ENCODE measurements around the gene LRP10.
"Not testable (repeated sequence)": the region's sequence is repeated elsewhere in the genome, so short reads cannot be mapped to it uniquely, and the experiment has no call there.

The LRP10 gene

DNA sequence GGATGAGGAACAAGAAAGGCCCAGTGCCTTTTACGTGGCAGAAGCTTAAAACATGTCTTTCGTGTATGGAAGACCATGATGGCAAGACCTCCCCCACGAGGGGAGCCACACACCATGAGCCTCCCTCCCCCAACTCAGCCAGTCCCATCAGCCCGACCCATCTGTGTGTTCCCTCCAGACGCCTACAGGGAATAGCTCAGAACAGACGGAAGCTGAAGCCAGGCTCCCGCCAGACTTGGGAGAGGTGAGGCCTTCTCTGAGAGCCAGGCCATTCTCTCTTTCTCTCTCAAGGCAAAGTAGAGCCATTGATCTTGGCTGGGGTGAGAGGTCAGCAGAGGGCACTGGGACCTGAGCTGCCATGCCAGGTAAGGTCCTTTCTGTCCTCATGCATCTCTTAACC, 20.9 kb downstream of the LRP10 start:
- DNase-seq: no peak

DNA sequence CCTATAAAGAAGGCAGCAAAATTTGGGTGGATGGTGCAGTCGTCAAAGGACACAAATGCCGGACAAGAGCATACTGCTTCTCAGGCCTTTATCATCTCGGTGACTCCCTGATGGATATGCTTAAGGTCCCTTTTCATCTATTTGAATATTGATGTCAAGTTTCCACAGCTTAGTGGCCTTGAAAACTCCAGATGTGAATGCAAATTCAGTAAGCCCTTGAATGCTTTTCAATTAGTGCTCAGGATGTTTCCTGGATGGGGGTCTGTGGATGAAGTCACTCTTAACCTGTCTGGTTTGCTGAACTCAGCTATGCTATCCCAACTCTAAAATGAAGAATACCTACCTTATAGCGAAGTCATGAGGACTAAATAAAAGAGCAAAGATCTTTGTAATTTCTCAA, 22.2 kb downstream of the LRP10 start:
- DNase-seq: no peak

DNA sequence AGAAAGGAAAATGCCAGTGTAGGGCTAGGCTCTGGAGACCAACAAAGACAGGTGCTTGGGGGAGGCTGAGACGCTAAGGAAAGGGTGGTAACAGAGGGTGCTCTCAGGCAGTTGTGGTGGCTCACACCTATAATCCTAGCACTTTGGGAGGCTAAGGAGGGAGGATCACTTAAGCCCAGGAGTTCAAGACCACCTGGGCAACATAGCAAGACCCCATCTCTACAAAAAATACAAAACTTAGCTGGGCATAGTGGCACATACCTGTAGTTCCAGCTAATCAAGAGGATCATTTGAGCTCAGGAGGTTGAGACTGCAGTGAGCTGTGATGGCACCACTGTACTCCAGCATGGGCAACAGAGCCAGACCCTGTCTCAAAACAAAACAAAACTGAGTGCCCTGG, 23.9 kb downstream of the LRP10 start:
- DNase-seq: no peak

DNA sequence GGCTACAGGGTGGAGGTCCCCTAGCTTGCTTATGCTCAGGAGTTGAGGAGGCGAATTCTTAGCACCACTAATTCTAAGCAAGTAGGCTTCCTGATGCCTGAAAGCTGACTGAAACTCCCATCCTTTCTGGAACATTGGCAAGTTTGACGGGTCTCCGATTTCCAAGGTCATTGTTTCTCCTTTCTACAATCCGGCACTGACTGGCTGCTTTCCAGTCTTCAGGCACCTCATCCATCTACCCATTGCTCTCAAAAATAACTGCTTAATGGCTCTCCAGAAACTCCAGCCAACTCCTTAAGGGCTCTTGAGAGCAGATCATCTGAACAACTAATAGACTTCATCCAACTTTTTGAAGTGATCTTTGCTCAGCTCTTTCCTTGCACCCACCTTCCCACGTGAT, 24.8 kb downstream of the LRP10 start:
- DNase-seq: no peak

DNA sequence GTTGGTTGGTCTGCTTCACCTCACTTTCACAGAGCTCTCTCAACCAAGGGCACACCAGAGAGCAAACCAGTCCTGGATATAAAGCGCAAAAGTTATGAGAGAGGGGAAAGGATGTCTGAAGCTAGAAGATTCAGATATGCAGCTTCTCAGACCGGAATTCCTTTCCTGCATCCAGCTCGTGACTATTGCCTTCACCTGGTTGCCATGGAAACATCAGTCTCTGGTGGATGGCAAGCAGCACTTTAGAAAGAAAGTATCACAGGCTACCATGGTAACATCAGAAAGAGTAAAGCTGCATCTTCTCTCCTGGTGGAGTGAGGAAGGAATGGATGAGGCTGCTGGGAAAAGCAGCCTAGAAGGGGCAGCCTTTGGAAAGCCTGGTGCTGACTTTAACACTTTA, 25.2 kb downstream of the LRP10 start:
- no peak for DNase-seq

DNA sequence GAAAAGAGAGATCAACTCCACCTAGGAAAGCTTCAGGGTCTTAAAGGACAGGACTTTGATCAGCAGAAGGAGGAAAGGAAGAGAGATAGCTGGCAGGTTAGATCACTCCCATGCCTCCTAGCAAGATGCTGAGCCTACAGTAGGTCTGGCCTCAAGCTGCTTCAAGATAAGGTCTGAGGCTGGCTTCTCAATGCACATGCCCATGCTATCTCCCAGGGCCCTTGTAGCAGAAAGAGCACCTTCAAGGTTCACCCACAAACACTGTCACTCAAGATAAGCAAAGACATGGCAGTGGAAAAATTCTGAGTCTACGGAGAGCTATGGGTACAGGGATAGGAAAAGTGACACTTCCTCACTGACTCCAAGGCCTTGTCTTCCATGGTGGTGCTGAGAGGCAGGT, 25.8 kb downstream of the LRP10 start:
- DNase-seq: no peak

DNA sequence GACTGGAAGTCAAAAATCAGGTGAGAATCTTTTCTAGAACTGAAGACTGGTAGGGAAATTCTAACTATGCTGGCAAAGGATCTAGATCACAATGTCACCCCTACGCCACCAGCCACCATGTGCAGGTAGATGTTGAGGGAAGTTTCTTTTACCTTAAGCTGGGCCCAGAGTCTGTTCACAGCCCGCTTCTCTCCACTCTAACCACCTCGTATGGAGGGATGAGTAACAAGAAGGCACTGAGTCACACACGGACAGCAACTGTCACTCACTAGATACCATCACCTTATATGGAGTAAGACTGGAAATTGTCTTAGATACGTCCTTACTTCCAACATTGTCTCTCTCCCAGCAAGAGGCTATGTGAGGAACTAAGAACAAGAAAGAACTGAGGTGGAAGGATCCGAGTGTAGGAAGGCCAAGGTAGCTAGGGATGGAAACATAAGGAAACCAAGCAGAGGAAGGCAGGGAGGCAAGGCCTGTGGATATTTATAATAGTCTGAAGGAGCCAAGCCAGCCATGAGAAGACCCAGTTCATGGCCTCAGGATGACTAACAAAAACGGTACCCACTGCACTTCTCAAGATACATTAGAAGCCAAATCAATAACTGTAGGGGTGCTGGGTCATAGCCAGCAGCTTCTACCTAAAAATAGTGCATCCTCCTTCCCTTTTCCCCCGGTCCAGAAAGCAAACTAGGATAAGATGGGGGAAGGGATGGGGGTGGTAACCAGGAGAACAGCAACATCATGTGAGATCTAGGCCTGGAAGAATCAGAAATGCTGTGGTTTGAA, 27.0 kb downstream of the LRP10 start:
- DNase-seq: no peak

DNA sequence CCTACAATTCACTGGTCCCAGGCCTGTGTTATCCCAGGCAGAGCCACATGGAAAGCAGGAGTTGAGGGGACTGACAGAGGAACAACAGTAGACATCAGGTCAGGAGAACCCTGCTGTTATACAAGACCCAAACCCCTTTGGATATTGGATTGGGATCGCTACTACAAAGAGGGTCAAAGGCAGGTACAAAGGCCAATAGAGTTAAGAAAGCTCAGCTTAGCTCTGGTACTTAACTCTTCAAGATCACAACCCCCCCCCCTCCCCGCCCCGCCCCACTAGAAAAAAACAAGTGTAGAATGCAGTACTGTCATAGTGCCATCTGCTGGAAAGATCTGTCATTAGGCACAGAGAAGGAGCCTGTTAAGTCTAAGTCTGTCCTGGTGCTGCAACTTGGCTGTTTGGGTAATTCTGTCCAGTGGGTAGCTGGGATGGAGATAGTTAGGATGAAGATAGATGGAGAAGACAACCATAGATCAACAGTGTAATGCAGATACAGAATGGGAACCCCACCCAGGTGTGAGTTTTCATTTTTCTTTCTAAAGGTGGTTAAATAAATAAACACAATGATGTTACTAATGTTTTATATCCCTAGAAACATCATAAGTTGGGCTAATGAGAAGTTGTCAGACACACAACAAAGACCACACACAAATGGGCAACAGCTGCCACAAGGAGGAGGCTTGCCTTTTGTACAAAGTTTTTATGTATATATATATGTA, 28.7 kb downstream of the LRP10 start:
- peak; percentile 69 for DNase-seq

DNA sequence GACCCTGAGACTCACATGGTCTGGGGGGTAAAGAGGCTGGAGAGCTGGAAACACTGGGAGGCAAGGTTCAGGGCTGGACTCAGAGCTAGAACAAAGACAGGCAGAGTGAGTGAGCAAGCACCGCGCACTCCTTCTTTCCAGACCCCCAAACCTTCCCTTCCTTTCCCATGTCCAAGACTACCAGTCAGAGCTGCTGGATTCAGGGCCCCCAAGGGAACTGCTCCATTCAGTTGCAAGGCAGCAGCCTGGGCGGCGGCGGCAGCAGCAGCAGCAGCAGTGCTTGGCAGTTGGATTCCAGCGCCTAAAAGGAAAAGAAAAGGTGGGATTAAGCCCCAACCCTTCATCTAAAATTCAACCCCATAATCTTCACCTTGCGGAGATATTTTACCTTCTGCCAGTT, 30.3 kb downstream of the LRP10 start:
- no peak for DNase-seq

DNA sequence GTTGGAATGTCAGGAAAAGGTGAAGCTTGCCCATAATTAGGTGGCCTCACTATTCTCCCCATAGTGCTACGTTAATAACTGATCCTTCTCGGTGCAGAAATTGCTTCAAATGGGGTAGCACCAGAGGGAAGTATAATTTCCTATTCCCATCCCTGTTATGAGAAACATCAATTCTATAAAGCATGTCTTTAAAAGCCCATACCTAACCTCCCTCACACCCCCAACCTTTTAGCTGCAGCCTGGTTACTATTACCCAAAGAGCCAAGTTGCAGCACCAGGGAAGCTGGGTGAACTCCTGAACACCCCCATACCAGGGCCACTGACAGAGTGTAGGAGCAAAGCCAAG, 32.2 kb downstream of the LRP10 start:
- DNase-seq: no peak

DNA sequence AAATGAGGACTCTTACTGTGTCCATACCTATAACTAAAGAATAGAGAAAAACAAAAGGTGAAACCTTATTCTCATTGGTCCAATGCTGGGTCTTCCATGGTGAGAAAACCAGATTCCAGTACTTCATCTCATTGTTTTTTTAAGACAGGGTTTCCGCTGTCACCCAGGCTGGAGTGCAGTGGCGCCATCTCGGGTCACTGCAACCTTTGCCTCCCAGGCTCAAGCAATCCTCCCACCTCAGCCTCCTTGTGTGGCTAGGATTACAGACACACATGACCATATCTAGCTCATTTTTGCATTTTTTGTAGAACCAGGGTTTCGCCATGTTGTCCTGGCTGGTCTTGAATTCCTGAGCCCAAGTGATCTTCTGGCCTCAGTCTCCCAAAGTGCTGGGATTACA, 34.1 kb downstream of the LRP10 start:
- no peak for DNase-seq

DNA sequence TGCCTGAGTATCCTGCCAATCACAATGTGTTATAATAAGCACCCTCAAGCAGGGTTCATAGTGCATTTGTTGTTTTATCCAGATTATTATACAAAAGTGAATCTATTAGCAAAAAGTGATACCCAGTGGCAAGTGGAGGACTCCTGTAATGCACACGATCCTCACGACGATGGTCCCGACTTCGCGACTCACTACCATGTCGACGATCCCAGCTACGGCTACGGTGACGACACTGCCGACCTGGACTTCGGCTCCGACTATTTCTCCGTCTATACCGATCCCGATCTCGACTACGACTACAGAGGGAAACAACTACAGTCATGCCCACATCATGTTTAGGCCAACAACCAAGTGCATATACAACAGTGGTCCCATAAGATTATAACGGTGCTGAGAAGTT, 34.5 kb downstream of the LRP10 start:
- DNase-seq: no peak

DNA sequence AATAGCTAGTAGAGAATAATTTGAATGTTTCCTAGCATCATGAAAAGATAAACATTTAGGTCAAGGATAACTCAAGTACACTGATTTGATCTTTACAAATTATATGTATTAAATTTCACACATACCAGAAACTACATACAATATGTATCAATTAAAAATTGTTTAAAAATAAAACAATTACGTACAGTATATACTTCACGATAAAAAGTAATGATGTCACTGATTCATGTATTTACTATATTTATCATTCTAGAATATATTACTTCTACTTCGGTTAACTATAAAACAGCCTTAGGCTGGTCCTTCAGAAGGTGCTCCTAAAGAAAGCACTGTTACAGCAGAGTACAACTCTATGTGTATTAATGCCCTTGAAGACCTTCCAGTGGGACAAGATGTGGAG, 35.9 kb downstream of the LRP10 start:
- DNase-seq: no peak

DNA sequence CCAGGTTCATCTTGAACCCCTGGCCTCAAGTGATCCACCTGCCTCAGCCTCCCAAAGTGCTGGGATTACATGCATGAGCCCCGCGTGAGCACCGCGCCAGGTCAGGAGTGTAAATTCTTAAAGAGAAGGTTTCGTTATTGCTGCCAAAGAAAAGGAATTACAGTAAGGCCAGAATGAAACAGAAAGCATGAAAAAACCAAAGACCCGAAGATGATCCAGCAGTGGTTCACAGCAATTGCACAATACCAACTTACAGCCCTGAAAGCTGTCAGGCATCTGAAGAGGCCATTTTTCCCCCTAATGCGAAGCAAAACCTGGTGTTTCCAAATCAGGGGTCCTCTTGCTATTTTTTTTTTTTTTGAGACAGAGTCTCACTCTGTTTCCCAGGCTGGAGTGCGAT, 37.1 kb downstream of the LRP10 start:
- no peak for DNase-seq

DNA sequence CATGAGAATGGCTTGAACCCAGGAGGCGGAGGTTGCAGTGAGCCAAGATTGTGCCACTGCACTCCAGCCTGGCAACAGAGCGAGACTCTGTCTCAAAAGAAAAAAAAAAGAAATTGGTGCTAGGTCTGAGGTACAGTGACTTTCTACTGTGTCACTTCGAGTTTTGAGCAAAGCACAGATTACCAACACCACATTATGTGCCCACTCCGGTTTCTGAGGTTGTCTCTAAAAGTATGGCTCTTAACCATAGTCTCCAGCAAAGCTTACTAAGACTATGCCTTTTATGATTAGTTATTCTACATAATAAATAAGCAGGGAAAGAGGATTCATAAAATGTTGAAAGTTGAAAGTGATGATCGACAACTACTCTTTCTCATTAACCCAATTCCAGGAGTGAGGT, 39.4 kb downstream of the LRP10 start:
- DNase-seq: no peak

DNA sequence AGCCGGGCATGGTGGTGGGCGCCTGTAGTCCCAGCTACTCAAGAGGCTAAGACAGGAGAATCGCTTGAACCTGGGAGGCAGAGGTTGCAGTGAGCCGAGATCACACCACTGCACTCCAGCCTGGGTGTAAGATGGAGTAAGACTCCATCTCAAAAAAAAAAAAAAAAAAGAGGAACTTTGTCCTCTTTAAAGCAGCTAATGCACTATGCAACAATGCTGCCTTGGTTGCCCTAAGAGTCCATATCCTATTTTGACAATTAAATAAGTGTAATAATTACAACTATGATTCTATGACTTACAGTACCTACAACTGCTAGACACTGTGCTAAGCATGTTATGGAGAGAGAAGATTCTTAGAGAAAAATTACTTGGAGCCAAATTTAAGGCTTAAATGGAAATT, 43.3 kb downstream of the LRP10 start:
- not testable (repeated sequence) for DNase-seq

DNA sequence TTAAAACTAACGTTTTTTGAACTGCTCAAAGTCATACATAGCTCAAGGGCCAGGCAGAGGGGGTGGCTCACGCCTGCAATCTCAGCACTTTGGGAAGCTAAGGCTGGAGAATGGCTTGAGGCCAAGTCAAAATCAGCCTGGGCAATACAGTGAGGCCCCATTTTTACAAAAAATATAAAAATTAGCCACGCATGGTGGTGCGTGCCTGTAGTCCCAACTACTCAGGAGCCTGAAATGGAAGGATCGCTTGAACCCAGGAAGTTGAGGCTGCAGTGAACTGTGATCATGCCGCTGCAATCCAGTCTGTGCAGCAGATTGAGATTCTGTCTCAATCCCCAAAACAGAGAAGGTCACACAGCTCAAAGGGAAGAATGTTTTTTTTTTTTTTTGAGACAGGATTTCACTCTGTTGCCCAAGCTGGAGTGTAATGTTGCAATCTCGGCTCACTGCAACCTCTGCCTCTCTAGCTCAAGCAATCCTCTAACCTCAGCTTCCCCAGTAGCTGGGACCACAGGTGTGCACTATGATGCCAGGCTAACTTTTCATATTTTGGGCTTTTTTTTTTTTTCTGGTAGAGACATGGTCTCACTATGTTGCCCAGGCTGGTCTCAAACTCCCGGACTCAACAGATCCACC, 44.5 kb downstream of the LRP10 start:
- no peak for DNase-seq

DNA sequence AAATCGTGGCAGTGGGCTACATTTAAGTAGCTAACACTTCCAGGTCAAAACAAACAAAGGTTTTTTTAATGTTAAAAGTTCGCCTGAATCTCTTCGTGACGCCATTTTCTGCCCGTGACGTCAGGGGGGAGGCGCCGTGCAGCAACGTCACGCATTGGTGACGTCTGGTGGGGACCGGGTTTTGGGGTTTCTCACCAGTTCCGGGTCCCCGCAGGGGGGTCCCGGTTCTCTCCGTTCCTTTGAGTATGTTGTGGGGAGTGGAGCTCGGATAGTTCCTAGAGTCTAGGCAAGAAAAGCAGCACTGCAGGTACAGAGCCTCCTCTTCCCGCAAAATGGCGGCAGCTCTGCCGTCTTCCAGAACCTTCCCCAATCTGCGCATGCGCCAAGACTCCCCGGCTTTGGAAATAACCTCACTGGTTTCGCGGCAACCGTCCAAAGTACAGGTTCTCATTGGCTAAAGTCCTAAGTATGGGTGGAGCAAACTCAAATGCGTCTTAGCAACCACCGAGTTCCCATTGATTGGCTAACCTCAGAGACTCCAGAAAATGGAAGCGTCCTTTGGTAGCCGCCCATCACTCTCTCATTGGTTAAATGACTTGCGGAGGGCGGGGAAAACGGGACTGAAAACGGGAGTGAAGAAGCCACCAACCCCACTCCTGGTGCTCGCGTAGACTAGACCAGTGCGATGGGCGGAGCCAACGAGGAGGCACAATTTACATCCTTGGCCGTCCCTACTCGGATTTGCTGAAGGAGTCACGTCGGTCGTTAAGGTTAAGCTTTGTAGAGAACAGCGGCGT, 47.5 kb downstream of the LRP10 start, which contains the start of gene RBM23:
Gene RBM23 (minus strand): TSS at position 346 of the 797 bp plus-strand sequence.
- DNase-seq: peak; percentile 100

DNA sequence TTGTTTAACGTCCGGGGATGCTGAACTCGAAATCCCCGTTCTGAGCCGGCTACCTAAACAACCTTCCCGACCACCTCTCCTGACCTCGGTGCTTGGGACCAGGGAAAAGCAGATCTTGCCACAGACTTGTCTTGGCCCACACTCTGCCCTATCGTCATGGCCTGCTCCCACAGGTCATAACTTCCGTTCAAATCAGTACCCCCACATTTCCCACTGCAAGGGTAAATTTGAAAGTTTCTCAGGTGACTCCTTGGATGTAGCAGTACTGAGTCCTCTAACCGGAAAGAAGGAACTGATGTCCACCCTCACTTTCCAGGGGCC, 48.0 kb downstream of the LRP10 start:
- DNase-seq: no peak

DNA sequence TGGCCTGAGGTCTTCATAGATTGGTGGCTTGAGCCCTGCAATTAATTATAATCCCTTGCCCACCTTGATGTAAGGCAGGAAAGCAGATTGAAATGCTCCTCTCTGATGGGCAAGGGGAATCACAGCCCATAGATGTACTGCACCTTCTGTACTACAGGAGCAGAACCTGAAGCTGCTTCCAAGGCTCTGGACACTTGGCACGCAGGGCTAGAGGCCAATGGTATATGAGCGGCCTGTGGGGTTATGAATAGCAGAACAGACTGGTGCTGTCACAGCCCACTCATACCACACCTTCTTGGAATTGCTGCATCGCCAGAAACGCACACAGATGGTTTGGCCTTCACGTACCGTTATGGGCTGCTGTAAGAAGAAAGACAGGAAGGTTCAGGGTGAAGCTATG, 49.2 kb downstream of the LRP10 start:
- no peak for DNase-seq

DNA sequence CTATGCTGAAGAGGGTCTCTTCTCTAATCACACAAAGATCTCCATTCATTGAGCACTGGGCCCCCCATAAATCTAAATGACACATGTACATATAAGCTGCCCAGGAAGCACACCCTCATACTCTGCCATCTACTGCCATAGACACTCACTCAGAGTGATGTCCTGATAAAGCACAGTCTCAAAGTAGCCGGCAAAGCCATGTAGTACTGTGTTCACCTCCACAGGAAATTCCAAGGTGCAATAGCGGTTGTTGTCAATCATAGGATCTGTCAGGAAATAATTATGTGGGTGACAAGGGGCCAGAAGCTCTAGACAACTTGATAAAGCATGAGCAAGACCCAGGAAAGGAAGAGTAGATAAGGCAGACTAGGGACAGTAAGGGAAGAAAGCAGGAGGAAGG, 50.8 kb downstream of the LRP10 start:
- no peak for DNase-seq

DNA sequence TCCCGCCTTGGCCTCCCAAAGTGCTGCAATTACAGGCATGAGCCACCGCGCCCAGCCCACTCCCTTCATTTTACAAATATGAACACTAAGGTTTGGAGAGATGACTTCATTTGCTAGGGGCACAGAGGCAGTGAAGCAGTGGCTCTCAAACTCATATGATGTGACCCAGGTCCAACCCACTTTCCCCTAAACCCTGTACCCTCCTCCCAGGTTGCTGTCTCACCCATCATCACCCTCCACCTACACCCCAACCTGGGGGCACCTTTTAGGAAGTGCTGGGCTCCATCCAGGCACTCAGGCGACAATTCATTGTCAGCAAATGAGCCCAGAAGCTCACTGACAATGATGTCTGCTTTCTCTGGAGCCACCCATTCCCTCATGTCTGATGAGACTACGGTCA, 52.2 kb downstream of the LRP10 start:
- no peak for DNase-seq

DNA sequence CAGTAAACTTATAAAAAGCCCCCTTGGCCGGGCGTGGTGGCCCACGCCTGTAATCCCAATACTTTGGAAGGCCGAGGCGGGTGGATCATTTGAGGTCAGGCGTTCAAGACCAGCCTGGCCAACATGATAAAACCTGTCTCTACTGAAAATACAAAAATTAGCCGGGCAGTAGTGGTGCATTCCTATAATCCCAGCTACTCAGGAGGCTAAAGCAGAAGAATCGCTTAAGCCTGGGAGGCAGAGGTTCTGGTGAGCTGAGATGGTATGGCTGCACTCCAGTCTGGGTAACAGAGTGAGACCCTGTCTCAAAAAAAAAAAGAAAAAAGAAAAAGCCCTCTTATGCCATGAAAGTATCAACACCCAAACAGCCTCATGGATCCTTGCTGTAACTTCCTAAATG, 54.0 kb downstream of the LRP10 start:
- no peak for DNase-seq

DNA sequence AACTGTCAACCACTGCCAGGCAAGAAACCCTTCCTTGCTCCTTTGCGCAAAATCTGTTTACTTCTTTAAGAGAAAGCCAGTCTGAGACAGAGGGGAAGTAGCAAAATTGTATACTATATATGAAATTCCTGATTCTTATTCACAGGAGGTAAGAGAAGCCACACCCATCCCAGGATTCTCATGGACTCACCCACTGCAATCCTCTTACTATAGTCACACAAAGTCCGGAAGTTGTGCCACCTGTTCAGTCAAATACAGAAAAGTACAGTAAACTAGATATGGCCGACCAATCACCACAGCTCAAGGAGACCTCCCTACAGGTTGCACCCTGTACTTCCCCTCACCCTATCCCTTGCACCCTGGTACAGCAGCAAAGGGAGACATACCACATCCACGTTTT, 54.8 kb downstream of the LRP10 start:
- DNase-seq: no peak

Data from CD4-positive, alpha-beta T cell treated with Interleukin-4 for 4 hours (primary cell).